HG03097 (cell line): ENCODE measurements around the gene MITF.

Experiments
- ATAC-seq: cut with Tn5 transposase; IDR thresholded peaks from one replicate; pipeline ENCODE4 v1.9.1; 2021; ENCODE audit not compliant: unreplicated experiment, low FRiP score

Gene MITF

GRCh38 chr3:69739204-69740102 lies at the start of gene MITF:
TSS of gene MITF (plus strand) at chr3:69739464. CDS start at chr3:69739598, 134 bp downstream.
- peak; percentile 99 for ATAC-seq

- no peak for ATAC-seq
Observed at GRCh38 chr3:69691860-69692259, 47.4 kb upstream of the MITF start.

GRCh38 chr3:69692761-69693160 lies 46.5 kb upstream of the MITF start:
- no peak for ATAC-seq

GRCh38 chr3:69695443-69695842 lies 43.8 kb upstream of the MITF start:
- no peak for ATAC-seq

- no peak for ATAC-seq
Observed at GRCh38 chr3:69695933-69696332, 43.3 kb upstream of the MITF start.

GRCh38 chr3:69696367-69696766 lies 42.9 kb upstream of the MITF start:
- ATAC-seq: no peak

GRCh38 chr3:69697381-69697780 lies 41.9 kb upstream of the MITF start:
- no peak for ATAC-seq

- no peak for ATAC-seq
Observed at GRCh38 chr3:69698728-69699127, 40.5 kb upstream of the MITF start.

GRCh38 chr3:69699183-69699582 lies 40.1 kb upstream of the MITF start:
- ATAC-seq: no peak

- ATAC-seq: no peak
Observed at GRCh38 chr3:69700949-69701348, 38.3 kb upstream of the MITF start.

GRCh38 chr3:69710153-69710977 lies 28.9 kb upstream of the MITF start:
- no peak for ATAC-seq

- ATAC-seq: no peak
Observed at GRCh38 chr3:69712269-69712668, 27.0 kb upstream of the MITF start.

- ATAC-seq: no peak
Observed at GRCh38 chr3:69712933-69713332, 26.3 kb upstream of the MITF start.

GRCh38 chr3:69715204-69715603 lies 24.1 kb upstream of the MITF start:
- ATAC-seq: no peak

GRCh38 chr3:69716119-69716518 lies 23.1 kb upstream of the MITF start:
- no peak for ATAC-seq

- no peak for ATAC-seq
Observed at GRCh38 chr3:69718866-69719586, 20.2 kb upstream of the MITF start.

- ATAC-seq: no peak
Observed at GRCh38 chr3:69719587-69720122, 19.6 kb upstream of the MITF start.

GRCh38 chr3:69720824-69721223 lies 18.4 kb upstream of the MITF start:
- no peak for ATAC-seq

- no peak for ATAC-seq
Observed at GRCh38 chr3:69723389-69723788, 15.9 kb upstream of the MITF start.

- no peak for ATAC-seq
Observed at GRCh38 chr3:69724722-69725435, 14.4 kb upstream of the MITF start.
